Esophagus muscularis mucosa (tissue), 3 donors: Measurements from ENCODE around the gene NUP50.

Experiments
- POLR2AphosphoS5 ChIP-seq, 2 donors: sonication (generic); formaldehyde crosslinking; IDR thresholded peaks; one replicate each; pipeline ENCODE4 v1.6.1; 2017; ENCODE audit warnings: antibody characterized with exemption in 2 of 2
- TF ChIP-seq, protein P1 (sequence below), 3 experiments: fragments of 200-600 bp in 2 of 3; fragments of 450-650 bp in 1 of 3; sonication (generic) in 2 of 3; IDR thresholded peaks; one replicate each; pipeline ENCODE4 v1.5.1; 2017 to 2019; ENCODE audit warnings: antibody characterized with exemption in 3 of 3, mild to moderate bottlenecking in 2 of 3, moderate library complexity in 1 of 3

DNA sequence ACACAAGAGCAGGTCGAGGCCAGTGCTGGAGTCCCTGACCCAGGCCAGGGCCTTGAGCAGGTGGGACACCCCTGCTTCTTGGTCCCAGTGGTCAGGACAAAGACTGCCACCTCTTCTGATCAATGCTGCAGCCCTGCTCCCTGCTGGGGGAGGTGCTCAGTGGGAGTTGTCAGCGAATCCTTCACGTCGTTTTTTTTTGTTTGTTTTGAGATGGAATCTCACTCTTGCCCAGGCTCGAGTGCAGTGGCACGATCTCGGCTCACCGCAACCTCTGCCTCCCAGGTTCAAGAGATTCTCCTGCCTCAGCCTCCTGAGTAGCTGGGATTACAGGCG is 34.7 kb downstream of the NUP50 start:
- TF ChIP-seq POLR2AphosphoS5 (IDR thresholded peaks at IDR 0.05), result no peak
- TF ChIP-seq, protein P1, sequence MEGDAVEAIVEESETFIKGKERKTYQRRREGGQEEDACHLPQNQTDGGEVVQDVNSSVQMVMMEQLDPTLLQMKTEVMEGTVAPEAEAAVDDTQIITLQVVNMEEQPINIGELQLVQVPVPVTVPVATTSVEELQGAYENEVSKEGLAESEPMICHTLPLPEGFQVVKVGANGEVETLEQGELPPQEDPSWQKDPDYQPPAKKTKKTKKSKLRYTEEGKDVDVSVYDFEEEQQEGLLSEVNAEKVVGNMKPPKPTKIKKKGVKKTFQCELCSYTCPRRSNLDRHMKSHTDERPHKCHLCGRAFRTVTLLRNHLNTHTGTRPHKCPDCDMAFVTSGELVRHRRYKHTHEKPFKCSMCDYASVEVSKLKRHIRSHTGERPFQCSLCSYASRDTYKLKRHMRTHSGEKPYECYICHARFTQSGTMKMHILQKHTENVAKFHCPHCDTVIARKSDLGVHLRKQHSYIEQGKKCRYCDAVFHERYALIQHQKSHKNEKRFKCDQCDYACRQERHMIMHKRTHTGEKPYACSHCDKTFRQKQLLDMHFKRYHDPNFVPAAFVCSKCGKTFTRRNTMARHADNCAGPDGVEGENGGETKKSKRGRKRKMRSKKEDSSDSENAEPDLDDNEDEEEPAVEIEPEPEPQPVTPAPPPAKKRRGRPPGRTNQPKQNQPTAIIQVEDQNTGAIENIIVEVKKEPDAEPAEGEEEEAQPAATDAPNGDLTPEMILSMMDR (IDR thresholded peaks at IDR 0.05), result no peak
